SK-N-SH treated with all-trans-retinoic acid at 6 μM for 48 hours (cell line): ENCODE data around the gene FAT4.
A peak's percentile ranks its signal among the peaks of the same experiment; 100 is the strongest.

Experiments used
- ATAC-seq: fragments of 200-7000 bp; cut with Tn5 transposase; 3 replicates; pipeline ENCODE4 v1.9.1; 2020; ENCODE audit warnings: mild to moderate bottlenecking, moderate library complexity
- ARNTL ChIP-seq: fragments of 450-650 bp; formaldehyde crosslinking; IDR thresholded peaks from 2 replicates; pipeline ENCODE4 v1.5.0; 2020; ENCODE audit warnings: low read depth, mild to moderate bottlenecking, moderate library complexity, borderline replicate concordance
- BACH2 ChIP-seq: fragments of 250-450 bp; sonication (Bioruptor Pico); IDR thresholded peaks from 2 replicates; pipeline ENCODE4 v1.9.0; 2021; ENCODE audit warnings: mild to moderate bottlenecking, borderline replicate concordance
- CSDC2 ChIP-seq: fragments of 250-450 bp; sonication (Bioruptor Pico); IDR thresholded peaks from 2 replicates; pipeline ENCODE4 v1.5.0; 2020; ENCODE audit warnings: mild to moderate bottlenecking, moderate library complexity
- CSRNP3 ChIP-seq: fragments of 250-450 bp; sonication (Bioruptor Pico); IDR thresholded peaks from 2 replicates; pipeline ENCODE4 v1.5.1; 2021; ENCODE audit warnings: mild to moderate bottlenecking, moderate library complexity
- ESRRG ChIP-seq: fragments of 250-450 bp; sonication (Bioruptor Pico); IDR thresholded peaks from 2 replicates; pipeline ENCODE4 v1.6.1; 2021; ENCODE audit warnings: mild to moderate bottlenecking
- GLIS3 ChIP-seq: fragments of 250-450 bp; sonication (Bioruptor Pico); IDR thresholded peaks from 2 replicates; pipeline ENCODE4 v1.5.0; 2020; ENCODE audit warnings: mild to moderate bottlenecking, moderate library complexity
- ISL1 ChIP-seq: fragments of 250-450 bp; sonication (Bioruptor Pico); IDR thresholded peaks from 2 replicates; pipeline ENCODE4 v2.1.2; 2022; ENCODE audit warnings: mild to moderate bottlenecking, moderate library complexity
- PATZ1 ChIP-seq: fragments of 250-450 bp; sonication (Bioruptor Pico); IDR thresholded peaks from 2 replicates; pipeline ENCODE4 v1.8.0; 2020; ENCODE audit warnings: mild to moderate bottlenecking, moderate library complexity, borderline replicate concordance
- PPARA ChIP-seq: fragments of 250-450 bp; sonication (Bioruptor Pico); IDR thresholded peaks from 2 replicates; pipeline ENCODE4 v1.5.0; 2020; ENCODE audit warnings: mild to moderate bottlenecking, borderline replicate concordance
- RARB ChIP-seq: fragments of 250-450 bp; sonication (Bioruptor Pico); IDR thresholded peaks from 2 replicates; pipeline ENCODE4 v1.8.0; 2021; ENCODE audit warnings: mild to moderate bottlenecking, moderate library complexity
- SNAI2 ChIP-seq: fragments of 250-450 bp; sonication (Bioruptor Pico); IDR thresholded peaks from 2 replicates; pipeline ENCODE4 v1.5.0; 2020; ENCODE audit warnings: mild to moderate bottlenecking, moderate library complexity
- TCF4 ChIP-seq: fragments of 250-450 bp; sonication (Bioruptor Pico); IDR thresholded peaks from 2 replicates; pipeline ENCODE4 v1.8.0; 2021; ENCODE audit warnings: mild to moderate bottlenecking, moderate library complexity, borderline replicate concordance
- TOX ChIP-seq: fragments of 250-450 bp; sonication (Bioruptor Pico); IDR thresholded peaks from 2 replicates; pipeline ENCODE4 v1.8.0; 2021; ENCODE audit warnings: mild to moderate bottlenecking, moderate library complexity, borderline replicate concordance
- ZC3H10 ChIP-seq: fragments of 250-450 bp; sonication (Bioruptor Pico); IDR thresholded peaks from 2 replicates; pipeline ENCODE4 v1.5.1; 2021; ENCODE audit warnings: mild to moderate bottlenecking, moderate library complexity
- ZNF565 ChIP-seq: fragments of 450-650 bp; formaldehyde crosslinking; conservative IDR thresholded peaks from 2 replicates; pipeline ENCODE4 v1.5.0; 2020; ENCODE audit warnings: low read depth, mild to moderate bottlenecking, moderate library complexity
- ZNF70 ChIP-seq: fragments of 450-650 bp; formaldehyde crosslinking; IDR thresholded peaks from 2 replicates; pipeline ENCODE4 v1.5.0; 2020; ENCODE audit warnings: mild to moderate bottlenecking, moderate library complexity
- TF ChIP-seq, protein P1 (sequence below): fragments of 250-450 bp; sonication (Bioruptor Pico); IDR thresholded peaks from 2 replicates; pipeline ENCODE4 v1.5.0; 2020; ENCODE audit warnings: mild to moderate bottlenecking, moderate library complexity
- TF ChIP-seq, protein P2 (sequence below): fragments of 250-450 bp; sonication (Bioruptor Pico); IDR thresholded peaks from 2 replicates; pipeline ENCODE4 v1.5.1; 2020; ENCODE audit warnings: low read depth, mild to moderate bottlenecking, moderate library complexity

The FAT4 gene

GRCh38 chr4:125331116-125331515, 16.4 kb downstream of the FAT4 start:
- TF ChIP-seq PPARA (CRISPR knock-in tag): no peak
- ATAC-seq: peak; percentile 42

GRCh38 chr4:125334926-125335325, 20.2 kb downstream of the FAT4 start:
- TF ChIP-seq TCF4: no peak
- TF ChIP-seq ESRRG (CRISPR knock-in tag): no peak
- TF ChIP-seq ARNTL: no peak
- TF ChIP-seq PATZ1 (CRISPR knock-in tag): no peak
- TF ChIP-seq ZNF565 (CRISPR knock-in tag): no peak
- TF ChIP-seq ISL1 (CRISPR knock-in tag): no peak
- TF ChIP-seq CSDC2 (CRISPR knock-in tag): no peak
- TF ChIP-seq ZC3H10: no peak
- TF ChIP-seq ZNF70 (CRISPR knock-in tag): no peak
- TF ChIP-seq, protein P1, sequence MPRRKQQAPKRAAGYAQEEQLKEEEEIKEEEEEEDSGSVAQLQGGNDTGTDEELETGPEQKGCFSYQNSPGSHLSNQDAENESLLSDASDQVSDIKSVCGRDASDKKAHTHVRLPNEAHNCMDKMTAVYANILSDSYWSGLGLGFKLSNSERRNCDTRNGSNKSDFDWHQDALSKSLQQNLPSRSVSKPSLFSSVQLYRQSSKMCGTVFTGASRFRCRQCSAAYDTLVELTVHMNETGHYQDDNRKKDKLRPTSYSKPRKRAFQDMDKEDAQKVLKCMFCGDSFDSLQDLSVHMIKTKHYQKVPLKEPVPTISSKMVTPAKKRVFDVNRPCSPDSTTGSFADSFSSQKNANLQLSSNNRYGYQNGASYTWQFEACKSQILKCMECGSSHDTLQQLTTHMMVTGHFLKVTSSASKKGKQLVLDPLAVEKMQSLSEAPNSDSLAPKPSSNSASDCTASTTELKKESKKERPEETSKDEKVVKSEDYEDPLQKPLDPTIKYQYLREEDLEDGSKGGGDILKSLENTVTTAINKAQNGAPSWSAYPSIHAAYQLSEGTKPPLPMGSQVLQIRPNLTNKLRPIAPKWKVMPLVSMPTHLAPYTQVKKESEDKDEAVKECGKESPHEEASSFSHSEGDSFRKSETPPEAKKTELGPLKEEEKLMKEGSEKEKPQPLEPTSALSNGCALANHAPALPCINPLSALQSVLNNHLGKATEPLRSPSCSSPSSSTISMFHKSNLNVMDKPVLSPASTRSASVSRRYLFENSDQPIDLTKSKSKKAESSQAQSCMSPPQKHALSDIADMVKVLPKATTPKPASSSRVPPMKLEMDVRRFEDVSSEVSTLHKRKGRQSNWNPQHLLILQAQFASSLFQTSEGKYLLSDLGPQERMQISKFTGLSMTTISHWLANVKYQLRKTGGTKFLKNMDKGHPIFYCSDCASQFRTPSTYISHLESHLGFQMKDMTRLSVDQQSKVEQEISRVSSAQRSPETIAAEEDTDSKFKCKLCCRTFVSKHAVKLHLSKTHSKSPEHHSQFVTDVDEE: no peak
- no peak for TF ChIP-seq BACH2
- TF ChIP-seq SNAI2: no peak
- TF ChIP-seq TOX: no peak
- ATAC-seq: no peak

- peak; percentile 73 for ATAC-seq
Measured at GRCh38 chr4:125338814-125339213, 24.1 kb downstream of the FAT4 start.

DNA sequence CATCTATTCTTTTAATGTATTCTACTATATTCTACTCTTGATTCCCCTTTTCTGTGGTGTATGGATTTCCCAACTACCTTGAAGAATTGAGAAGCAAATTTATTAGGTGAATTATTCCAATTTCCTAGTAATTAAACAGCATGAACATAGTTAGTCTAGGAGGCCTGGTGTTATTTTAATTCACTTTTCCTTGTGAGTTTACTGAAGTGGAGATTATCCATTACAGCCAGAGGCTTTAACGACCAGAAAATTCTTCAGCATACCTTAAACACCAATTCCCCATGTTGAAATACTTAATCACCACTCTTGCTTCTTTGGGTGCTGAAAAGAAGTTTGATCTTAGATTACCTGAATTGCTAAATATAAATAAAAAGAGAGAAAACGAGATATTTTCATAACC, 29.4 kb downstream of the FAT4 start:
- ATAC-seq: no peak
- TF ChIP-seq, protein P1: no peak
- TF ChIP-seq ESRRG (CRISPR knock-in tag) (no peak), GLIS3 (CRISPR knock-in tag) (no peak)

More at GRCh38 chr4:125338814-125339213, 24.1 kb downstream of the FAT4 start:
- no peak for TF ChIP-seq CSRNP3 (CRISPR knock-in tag)
- peak; percentile 36 for TF ChIP-seq ISL1 (CRISPR knock-in tag)
- TF ChIP-seq, all 23 proteins: peak for 1

DNA sequence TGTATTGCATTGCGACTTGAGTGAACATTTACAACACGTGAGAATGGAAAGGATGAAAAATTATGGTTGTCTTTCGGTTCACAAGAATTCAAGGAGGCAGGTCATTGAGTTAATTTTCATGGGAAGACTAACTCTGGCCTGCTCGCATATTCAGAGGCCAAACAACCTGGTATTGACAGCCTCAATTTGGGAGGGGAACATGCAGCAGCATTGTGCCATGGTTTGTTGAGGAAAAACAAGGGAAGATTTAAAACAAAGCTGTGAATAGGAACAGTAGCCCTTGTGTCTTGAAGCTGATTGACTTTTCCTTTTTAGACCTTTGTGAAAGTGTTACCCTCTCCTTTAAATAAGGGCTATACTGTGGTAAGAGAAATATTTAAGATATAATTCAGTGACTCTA, 31.9 kb downstream of the FAT4 start:
- TF ChIP-seq, protein P2, sequence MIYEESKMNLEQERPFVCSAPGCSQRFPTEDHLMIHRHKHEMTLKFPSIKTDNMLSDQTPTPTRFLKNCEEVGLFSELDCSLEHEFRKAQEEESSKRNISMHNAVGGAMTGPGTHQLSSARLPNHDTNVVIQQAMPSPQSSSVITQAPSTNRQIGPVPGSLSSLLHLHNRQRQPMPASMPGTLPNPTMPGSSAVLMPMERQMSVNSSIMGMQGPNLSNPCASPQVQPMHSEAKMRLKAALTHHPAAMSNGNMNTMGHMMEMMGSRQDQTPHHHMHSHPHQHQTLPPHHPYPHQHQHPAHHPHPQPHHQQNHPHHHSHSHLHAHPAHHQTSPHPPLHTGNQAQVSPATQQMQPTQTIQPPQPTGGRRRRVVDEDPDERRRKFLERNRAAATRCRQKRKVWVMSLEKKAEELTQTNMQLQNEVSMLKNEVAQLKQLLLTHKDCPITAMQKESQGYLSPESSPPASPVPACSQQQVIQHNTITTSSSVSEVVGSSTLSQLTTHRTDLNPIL: no peak
- TF ChIP-seq ARNTL (no peak), ISL1 (CRISPR knock-in tag) (no peak), TCF4 (no peak), GLIS3 (CRISPR knock-in tag) (no peak), ZNF565 (CRISPR knock-in tag) (no peak), RARB (CRISPR knock-in tag) (no peak), PATZ1 (CRISPR knock-in tag) (no peak)

More for the DNA sequence above, 31.9 kb downstream of the FAT4 start:
- ATAC-seq: no peak
